HL-60 (cell line): ENCODE results near the gene POU2F1.
A peak's percentile ranks its signal among the peaks of the same experiment; 100 is the strongest.

Experiments
- DNase-seq, 2 experiments: peaks; one replicate each; pipeline ENCODE4 v3.0.0-alpha.2; 2010 to 2020; ENCODE audit warnings: low read depth in 1 of 2, low spot score in 1 of 2
- H3K27ac ChIP-seq: fragments of 250-450 bp; sonication (Bioruptor Pico); replicated peaks from 2 replicates; pipeline ENCODE4 v1.5.1; 2020; ENCODE audit warnings: mild to moderate bottlenecking, moderate library complexity
- H3K27me3 ChIP-seq: fragments of 250-450 bp; sonication (Bioruptor Pico); 2 replicates; pipeline ENCODE4 v1.5.1; 2021; ENCODE audit warnings: mild to moderate bottlenecking, moderate library complexity; ENCODE audit not compliant: insufficient read depth, poor library complexity, severe bottlenecking
- H3K4me3 ChIP-seq: replicated peaks from 2 replicates; pipeline ENCODE4 v1.5.1; 2011; ENCODE audit warnings: mild to moderate bottlenecking, control low read depth, low read length; ENCODE audit not compliant: insufficient read depth
- GABPA ChIP-seq: IDR thresholded peaks from 2 replicates; pipeline ENCODE4 v1.6.1; 2012; ENCODE audit warnings: low read depth
- POLR2AphosphoS5 ChIP-seq: IDR thresholded peaks from 2 replicates; pipeline ENCODE4 v1.6.1; 2012; ENCODE audit warnings: low read depth
- SPI1 ChIP-seq: IDR thresholded peaks from 2 replicates; pipeline ENCODE4 v1.6.1; 2012; ENCODE audit warnings: low read depth, mild to moderate bottlenecking, borderline replicate concordance
- TF ChIP-seq, protein P1 (sequence below): IDR thresholded peaks from one replicate; pipeline ENCODE4 v1.5.1; 2011; ENCODE audit warnings: low read length, control low read depth, inconsistent platforms; ENCODE audit not compliant: insufficient read depth
- TF ChIP-seq, protein P2 (sequence below): IDR thresholded peaks from 2 replicates; pipeline ENCODE4 v1.6.1; 2012; ENCODE audit warnings: low read depth; ENCODE audit not compliant: insufficient replicate concordance

The POU2F1 gene

DNA sequence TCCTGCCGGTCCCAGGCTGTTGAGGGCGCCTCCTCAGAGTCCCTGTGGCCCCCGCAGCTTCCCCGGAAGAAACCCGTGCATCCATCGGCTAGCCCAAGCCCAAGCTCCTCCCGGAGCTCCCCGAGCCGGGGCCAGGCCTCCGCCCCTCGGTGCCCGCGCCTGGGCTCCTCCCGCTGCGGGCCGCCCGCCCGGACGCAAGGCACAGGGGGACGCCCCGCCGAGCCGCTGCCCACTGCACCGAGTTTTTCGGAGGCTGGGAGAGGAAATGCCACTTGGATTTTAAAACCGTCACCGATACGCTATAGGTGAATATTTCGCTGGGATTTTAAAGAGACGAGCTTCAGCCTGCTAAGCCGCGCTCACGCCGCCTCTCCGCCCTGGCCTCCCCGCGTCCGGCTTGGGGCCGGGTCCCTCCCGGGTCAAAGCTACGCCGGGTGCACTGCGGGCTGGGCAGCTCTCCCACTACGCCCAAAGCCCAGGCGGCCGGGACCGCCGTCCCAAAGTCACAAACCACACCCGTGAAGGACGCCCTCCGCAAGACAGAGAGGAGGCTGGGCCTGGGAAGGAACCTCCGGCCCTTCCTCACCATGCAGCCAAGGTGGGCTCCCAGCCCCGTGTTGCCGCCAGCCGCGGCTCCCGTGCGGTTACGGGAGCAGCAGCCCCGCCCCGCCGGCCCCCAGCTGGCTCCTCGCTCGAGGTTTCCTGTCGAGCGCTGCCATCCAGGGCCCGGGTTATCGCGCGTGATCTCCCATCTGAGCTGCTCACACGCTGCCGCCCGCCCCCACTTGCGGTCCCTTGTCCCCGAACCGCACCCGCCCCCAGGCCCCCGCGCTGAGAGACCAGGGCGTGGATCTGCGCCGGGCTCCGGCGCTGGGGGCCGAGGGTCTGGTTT, 234.5 kb downstream of the POU2F1 start:
- H3K4me3 ChIP-seq, result peak overlapping the region; percentile 73
- peak in 1 of 2 experiments; percentile 58 for DNase-seq
- H3K27me3 ChIP-seq, result peaks cover 2% of the 10 kb centered on the region
- TF ChIP-seq, protein P1, sequence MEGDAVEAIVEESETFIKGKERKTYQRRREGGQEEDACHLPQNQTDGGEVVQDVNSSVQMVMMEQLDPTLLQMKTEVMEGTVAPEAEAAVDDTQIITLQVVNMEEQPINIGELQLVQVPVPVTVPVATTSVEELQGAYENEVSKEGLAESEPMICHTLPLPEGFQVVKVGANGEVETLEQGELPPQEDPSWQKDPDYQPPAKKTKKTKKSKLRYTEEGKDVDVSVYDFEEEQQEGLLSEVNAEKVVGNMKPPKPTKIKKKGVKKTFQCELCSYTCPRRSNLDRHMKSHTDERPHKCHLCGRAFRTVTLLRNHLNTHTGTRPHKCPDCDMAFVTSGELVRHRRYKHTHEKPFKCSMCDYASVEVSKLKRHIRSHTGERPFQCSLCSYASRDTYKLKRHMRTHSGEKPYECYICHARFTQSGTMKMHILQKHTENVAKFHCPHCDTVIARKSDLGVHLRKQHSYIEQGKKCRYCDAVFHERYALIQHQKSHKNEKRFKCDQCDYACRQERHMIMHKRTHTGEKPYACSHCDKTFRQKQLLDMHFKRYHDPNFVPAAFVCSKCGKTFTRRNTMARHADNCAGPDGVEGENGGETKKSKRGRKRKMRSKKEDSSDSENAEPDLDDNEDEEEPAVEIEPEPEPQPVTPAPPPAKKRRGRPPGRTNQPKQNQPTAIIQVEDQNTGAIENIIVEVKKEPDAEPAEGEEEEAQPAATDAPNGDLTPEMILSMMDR, result no peak
- TF ChIP-seq SPI1 (no peak), POLR2AphosphoS5 (no peak), GABPA (no peak)
- TF ChIP-seq, protein P2, sequence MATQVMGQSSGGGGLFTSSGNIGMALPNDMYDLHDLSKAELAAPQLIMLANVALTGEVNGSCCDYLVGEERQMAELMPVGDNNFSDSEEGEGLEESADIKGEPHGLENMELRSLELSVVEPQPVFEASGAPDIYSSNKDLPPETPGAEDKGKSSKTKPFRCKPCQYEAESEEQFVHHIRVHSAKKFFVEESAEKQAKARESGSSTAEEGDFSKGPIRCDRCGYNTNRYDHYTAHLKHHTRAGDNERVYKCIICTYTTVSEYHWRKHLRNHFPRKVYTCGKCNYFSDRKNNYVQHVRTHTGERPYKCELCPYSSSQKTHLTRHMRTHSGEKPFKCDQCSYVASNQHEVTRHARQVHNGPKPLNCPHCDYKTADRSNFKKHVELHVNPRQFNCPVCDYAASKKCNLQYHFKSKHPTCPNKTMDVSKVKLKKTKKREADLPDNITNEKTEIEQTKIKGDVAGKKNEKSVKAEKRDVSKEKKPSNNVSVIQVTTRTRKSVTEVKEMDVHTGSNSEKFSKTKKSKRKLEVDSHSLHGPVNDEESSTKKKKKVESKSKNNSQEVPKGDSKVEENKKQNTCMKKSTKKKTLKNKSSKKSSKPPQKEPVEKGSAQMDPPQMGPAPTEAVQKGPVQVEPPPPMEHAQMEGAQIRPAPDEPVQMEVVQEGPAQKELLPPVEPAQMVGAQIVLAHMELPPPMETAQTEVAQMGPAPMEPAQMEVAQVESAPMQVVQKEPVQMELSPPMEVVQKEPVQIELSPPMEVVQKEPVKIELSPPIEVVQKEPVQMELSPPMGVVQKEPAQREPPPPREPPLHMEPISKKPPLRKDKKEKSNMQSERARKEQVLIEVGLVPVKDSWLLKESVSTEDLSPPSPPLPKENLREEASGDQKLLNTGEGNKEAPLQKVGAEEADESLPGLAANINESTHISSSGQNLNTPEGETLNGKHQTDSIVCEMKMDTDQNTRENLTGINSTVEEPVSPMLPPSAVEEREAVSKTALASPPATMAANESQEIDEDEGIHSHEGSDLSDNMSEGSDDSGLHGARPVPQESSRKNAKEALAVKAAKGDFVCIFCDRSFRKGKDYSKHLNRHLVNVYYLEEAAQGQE, result no peak
- no peak overlapping the region for H3K27ac ChIP-seq

DNA sequence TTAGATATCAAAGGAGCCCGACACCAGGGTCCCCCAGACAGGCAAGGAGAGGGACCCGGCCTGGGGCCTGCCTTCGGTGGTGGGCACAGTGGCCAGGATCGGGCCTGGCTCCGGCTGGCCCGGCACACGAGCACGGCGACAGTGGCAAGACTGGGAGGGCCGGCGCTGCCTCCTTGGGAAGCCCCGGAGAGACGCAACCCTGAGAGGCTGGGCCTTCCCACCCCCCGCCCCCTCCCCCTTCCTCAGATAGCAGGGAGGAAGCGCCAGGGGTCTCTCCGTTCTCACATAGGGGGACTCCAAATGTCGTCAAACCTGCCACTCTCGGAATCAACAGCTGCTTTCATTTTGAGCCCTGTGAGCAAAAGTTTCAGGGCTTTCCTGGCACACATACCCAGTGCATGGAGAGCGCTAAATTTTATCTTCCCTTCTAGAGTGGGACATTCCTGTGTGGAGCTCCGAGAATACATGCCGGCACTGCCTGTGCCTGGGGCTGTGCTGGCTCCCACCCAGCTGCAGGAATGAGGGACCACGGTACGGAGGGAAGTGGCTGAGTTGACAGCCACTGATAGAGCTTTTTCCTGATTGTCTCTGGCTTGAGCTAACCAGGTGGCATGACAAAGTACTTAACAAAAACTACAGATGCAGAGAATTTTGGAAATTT, 235.2 kb downstream of the POU2F1 start:
- H3K4me3 ChIP-seq, result peak overlapping the region; percentile 73

DNA sequence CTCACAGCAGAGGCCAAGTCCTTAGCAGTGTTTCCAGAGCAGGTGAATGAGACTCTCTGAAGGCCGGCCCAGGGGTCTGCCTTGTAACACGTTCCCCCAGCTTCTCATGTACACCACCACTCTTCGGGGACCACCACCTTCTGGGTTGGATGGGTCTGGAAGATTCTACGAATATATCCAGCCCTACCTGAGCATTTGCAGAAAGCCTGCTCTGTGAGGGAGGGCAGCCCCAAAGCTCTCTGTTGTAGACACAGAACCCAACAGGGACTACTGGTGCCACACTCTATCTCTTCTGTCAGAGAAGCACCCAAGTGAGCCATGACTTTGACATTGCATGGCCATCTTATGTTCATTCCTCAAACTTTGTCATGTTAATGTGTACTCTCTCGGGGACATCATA, 235.8 kb downstream of the POU2F1 start:
- H3K27me3 ChIP-seq, result peaks cover 2% of the 10 kb centered on the region
- no peak for DNase-seq
- H3K4me3 ChIP-seq, result no peak overlapping the region
- H3K27ac ChIP-seq, result no peak overlapping the region
- TF ChIP-seq POLR2AphosphoS5 (no peak), GABPA (no peak)
- TF ChIP-seq, protein P2, result no peak

More for the DNA sequence above, 235.2 kb downstream of the POU2F1 start:
- no peak for DNase-seq
- Histone ChIP-seq H3K27ac (no peak overlapping the region), H3K27me3 (peaks cover 2% of the 10 kb centered on the region)
- TF ChIP-seq POLR2AphosphoS5 (no peak), SPI1 (peak; percentile 25; the same call in 1 of the 2 replicates)

DNA sequence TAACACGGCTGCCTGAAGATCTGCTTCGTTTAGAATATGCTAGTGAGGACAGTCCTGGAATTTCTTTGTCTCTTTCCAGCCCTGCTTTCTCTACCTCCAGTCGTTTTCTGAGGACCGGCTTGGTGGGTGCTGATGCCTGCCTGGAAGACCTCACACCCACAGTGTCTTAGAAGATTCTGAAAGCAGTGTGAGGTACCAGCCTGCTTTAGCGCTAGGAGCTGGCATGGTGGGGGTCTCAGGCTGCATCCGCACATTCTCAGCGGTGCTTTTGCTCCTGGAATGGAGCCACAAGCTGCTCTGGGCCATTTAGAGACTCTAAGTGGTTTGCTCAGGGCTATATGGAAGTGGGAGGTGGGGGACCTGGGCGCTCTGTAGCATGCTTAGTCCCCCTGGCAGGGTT, 236.2 kb downstream of the POU2F1 start:
- H3K4me3 ChIP-seq, result no peak overlapping the region
- no peak for DNase-seq
- no peak overlapping the region for H3K27ac ChIP-seq
- H3K27me3 ChIP-seq, result peaks cover 2% of the 10 kb centered on the region
- TF ChIP-seq, protein P1, result no peak
- TF ChIP-seq GABPA (no peak), SPI1 (no peak), POLR2AphosphoS5 (no peak)
- TF ChIP-seq, protein P2, result no peak
